ENCODE results near the gene ETV5. TPM values are rescaled to one million over a fixed set of nuclear protein-coding genes. Genes with fewer than 3 reads are reported as not detected.

Gene ETV5
- total RNA-seq, 1 donor from 2014 or later, result 61.0 TPM

GRCh38 chr3:186141790-186142189 is 32.9 kb upstream of the ETV5 start:
- Mint-ChIP-seq H3K9me3 (peaks cover 3% of the 10 kb centered on the region), H3K27me3 (ENCODE audit: low read depth) (no peaks in the 10 kb centered on the region), H3K27ac (ENCODE audit: unreplicated experiment) (no peak overlapping the region), H3K4me1 (peaks cover 10% of the 10 kb centered on the region), H3K4me3 (no peak overlapping the region), H3K36me3 (ENCODE audit: low read depth) (no peaks in the 10 kb centered on the region)
- DNase-seq (ENCODE audit: low read depth, low spot score), result no peak
- TF ChIP-seq CTCF (conservative IDR thresholded peaks at IDR 0.05), result no peak

- no peak overlapping the region for H3K27ac Mint-ChIP-seq (ENCODE audit: unreplicated experiment)
- peaks cover 28% of the 10 kb centered on the region for H3K4me1 Mint-ChIP-seq
- peaks cover 3% of the 10 kb centered on the region for H3K9me3 Mint-ChIP-seq
- no peaks in the 10 kb centered on the region for H3K36me3 Mint-ChIP-seq (ENCODE audit: low read depth)
- no peak overlapping the region for H3K4me3 Mint-ChIP-seq
- TF ChIP-seq CTCF (conservative IDR thresholded peaks at IDR 0.05), result no peak
- no peak for DNase-seq (ENCODE audit: low read depth, low spot score)
- no peaks in the 10 kb centered on the region for H3K27me3 Mint-ChIP-seq (ENCODE audit: low read depth)
Measured at GRCh38 chr3:186138272-186138981, 29.5 kb upstream of the ETV5 start.

- DNase-seq (ENCODE audit: low read depth, low spot score), result no peak
- Mint-ChIP-seq H3K36me3 (ENCODE audit: low read depth) (no peaks in the 10 kb centered on the region), H3K27me3 (ENCODE audit: low read depth) (no peaks in the 10 kb centered on the region)
Measured at GRCh38 chr3:186137051-186137685, 28.3 kb upstream of the ETV5 start.

GRCh38 chr3:186133980-186134379 is 25.1 kb upstream of the ETV5 start:
- Mint-ChIP-seq H3K4me3 (no peak overlapping the region), H3K36me3 (ENCODE audit: low read depth) (no peaks in the 10 kb centered on the region), H3K4me1 (peaks cover 30% of the 10 kb centered on the region), H3K9me3 (no peaks in the 10 kb centered on the region), H3K27ac (ENCODE audit: unreplicated experiment) (no peak overlapping the region), H3K27me3 (ENCODE audit: low read depth) (peaks cover 3% of the 10 kb centered on the region)
- DNase-seq (ENCODE audit: low read depth, low spot score), result no peak
- no peak for TF ChIP-seq CTCF (conservative IDR thresholded peaks at IDR 0.05)

More at GRCh38 chr3:186137051-186137685, 28.3 kb upstream of the ETV5 start:
- H3K9me3 Mint-ChIP-seq, result peaks cover 3% of the 10 kb centered on the region
- TF ChIP-seq CTCF (conservative IDR thresholded peaks at IDR 0.05), result no peak
- peaks cover 22% of the 10 kb centered on the region for H3K4me1 Mint-ChIP-seq
- H3K4me3 Mint-ChIP-seq, result no peak overlapping the region
- H3K27ac Mint-ChIP-seq (ENCODE audit: unreplicated experiment), result no peak overlapping the region

- no peak overlapping the region for H3K27ac Mint-ChIP-seq (ENCODE audit: unreplicated experiment)
Measured at GRCh38 chr3:186132487-186132886, 23.6 kb upstream of the ETV5 start.

More at GRCh38 chr3:186132487-186132886, 23.6 kb upstream of the ETV5 start:
- H3K9me3 Mint-ChIP-seq, result no peaks in the 10 kb centered on the region
- H3K4me1 Mint-ChIP-seq, result peaks cover 30% of the 10 kb centered on the region
- no peak overlapping the region for H3K4me3 Mint-ChIP-seq
- no peak for DNase-seq (ENCODE audit: low read depth, low spot score)
- TF ChIP-seq CTCF (conservative IDR thresholded peaks at IDR 0.05), result no peak
- no peaks in the 10 kb centered on the region for H3K36me3 Mint-ChIP-seq (ENCODE audit: low read depth)
- H3K27me3 Mint-ChIP-seq (ENCODE audit: low read depth), result peaks cover 3% of the 10 kb centered on the region
